Measurements from ENCODE around the gene PEBP1.
"Not testable (repeated sequence)": the region's sequence is repeated elsewhere in the genome, so short reads cannot be mapped to it uniquely, and the experiment has no call there.

Gene PEBP1

DNA sequence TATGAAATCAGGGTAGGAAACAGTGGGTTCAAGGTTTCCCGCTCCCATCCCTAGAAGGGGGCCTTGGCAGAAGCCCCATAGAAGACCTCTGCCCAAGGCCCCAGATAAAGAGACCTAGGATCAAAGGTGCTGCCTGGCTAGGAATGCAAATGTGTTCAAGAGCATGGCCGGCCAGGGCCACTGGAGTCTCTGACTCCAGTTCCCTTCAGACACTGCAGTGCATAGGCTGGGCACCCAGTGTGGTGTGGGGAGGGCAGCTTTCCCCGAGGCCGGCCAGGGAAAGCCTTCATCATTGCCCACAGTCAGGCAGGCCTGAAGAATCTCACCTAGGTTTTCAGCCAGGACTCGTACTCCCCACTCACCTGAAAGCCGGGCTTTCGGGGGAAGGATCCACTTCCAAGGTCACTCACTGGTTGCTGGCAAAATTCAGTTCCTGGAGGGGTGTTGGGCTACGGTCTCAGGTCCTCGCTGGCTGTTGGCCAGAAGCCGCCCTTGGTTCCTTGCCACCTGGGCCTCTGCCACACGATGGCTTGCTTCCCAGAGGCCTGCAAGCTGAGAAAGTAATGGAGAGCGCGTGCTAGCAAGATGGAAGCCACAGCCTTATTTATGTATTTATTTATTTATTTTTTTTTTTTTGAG, 9.7 kb upstream of the PEBP1 start:
- TF ChIP-seq, protein P1, sequence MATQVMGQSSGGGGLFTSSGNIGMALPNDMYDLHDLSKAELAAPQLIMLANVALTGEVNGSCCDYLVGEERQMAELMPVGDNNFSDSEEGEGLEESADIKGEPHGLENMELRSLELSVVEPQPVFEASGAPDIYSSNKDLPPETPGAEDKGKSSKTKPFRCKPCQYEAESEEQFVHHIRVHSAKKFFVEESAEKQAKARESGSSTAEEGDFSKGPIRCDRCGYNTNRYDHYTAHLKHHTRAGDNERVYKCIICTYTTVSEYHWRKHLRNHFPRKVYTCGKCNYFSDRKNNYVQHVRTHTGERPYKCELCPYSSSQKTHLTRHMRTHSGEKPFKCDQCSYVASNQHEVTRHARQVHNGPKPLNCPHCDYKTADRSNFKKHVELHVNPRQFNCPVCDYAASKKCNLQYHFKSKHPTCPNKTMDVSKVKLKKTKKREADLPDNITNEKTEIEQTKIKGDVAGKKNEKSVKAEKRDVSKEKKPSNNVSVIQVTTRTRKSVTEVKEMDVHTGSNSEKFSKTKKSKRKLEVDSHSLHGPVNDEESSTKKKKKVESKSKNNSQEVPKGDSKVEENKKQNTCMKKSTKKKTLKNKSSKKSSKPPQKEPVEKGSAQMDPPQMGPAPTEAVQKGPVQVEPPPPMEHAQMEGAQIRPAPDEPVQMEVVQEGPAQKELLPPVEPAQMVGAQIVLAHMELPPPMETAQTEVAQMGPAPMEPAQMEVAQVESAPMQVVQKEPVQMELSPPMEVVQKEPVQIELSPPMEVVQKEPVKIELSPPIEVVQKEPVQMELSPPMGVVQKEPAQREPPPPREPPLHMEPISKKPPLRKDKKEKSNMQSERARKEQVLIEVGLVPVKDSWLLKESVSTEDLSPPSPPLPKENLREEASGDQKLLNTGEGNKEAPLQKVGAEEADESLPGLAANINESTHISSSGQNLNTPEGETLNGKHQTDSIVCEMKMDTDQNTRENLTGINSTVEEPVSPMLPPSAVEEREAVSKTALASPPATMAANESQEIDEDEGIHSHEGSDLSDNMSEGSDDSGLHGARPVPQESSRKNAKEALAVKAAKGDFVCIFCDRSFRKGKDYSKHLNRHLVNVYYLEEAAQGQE (IDR thresholded peaks at IDR 0.05; ENCODE audit: insufficient replicate concordance, low read depth) = no peak
- TF ChIP-seq, protein P2, sequence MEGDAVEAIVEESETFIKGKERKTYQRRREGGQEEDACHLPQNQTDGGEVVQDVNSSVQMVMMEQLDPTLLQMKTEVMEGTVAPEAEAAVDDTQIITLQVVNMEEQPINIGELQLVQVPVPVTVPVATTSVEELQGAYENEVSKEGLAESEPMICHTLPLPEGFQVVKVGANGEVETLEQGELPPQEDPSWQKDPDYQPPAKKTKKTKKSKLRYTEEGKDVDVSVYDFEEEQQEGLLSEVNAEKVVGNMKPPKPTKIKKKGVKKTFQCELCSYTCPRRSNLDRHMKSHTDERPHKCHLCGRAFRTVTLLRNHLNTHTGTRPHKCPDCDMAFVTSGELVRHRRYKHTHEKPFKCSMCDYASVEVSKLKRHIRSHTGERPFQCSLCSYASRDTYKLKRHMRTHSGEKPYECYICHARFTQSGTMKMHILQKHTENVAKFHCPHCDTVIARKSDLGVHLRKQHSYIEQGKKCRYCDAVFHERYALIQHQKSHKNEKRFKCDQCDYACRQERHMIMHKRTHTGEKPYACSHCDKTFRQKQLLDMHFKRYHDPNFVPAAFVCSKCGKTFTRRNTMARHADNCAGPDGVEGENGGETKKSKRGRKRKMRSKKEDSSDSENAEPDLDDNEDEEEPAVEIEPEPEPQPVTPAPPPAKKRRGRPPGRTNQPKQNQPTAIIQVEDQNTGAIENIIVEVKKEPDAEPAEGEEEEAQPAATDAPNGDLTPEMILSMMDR (IDR thresholded peaks at IDR 0.05; ENCODE audit: insufficient read depth, low read length) = no peak
- TF ChIP-seq GABPA (IDR thresholded peaks at IDR 0.05; ENCODE audit: low read depth) (no peak), SPI1 (IDR thresholded peaks at IDR 0.05; ENCODE audit: borderline replicate concordance, low read depth) (no peak), POLR2AphosphoS5 (IDR thresholded peaks at IDR 0.05; ENCODE audit: low read depth) (no peak)
- Histone ChIP-seq H3K27ac (replicated peaks) (no peak overlapping the region), H3K4me3 (replicated peaks; ENCODE audit: insufficient read depth, low read length) (no peak overlapping the region), H3K27me3 (ENCODE audit: insufficient read depth, poor library complexity, severe bottlenecking) (no peaks in the 10 kb centered on the region)
- DNase-seq (ENCODE audit: low read depth in 1 of 2, low spot score in 1 of 2) = no peak

DNA sequence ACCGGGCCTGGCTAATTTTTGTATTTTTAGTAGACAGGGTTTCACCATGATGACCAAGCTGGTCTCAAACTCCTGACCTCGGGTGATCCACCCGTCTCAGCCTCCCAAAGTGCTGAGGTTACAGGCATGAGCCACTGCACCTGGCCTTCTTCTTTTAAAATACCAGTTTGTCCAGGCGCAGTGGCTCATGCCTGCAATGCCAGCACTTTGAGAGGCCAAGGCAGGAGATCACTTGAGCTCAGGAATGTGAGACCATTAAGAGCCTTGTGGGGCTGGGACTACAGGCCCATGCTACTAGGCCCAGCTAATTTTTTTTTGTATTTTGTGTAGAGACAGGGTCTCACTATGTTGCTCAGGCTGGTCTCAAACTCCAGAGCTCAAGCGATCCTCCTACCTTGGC, 8.1 kb upstream of the PEBP1 start:
- Histone ChIP-seq H3K27me3 (ENCODE audit: insufficient read depth, poor library complexity, severe bottlenecking) (no peaks in the 10 kb centered on the region), H3K27ac (replicated peaks) (no peak overlapping the region), H3K4me3 (replicated peaks; ENCODE audit: insufficient read depth, low read length) (no peak overlapping the region)
- DNase-seq (ENCODE audit: low read depth in 1 of 2, low spot score in 1 of 2) = no peak
- no peak for TF ChIP-seq SPI1 (IDR thresholded peaks at IDR 0.05; ENCODE audit: borderline replicate concordance, low read depth)
- TF ChIP-seq, protein P2 (IDR thresholded peaks at IDR 0.05; ENCODE audit: insufficient read depth, low read length) = no peak
- no peak for TF ChIP-seq POLR2AphosphoS5 (IDR thresholded peaks at IDR 0.05; ENCODE audit: low read depth)
- no peak for TF ChIP-seq GABPA (IDR thresholded peaks at IDR 0.05; ENCODE audit: low read depth)
- TF ChIP-seq, protein P1 (IDR thresholded peaks at IDR 0.05; ENCODE audit: insufficient replicate concordance, low read depth) = no peak

DNA sequence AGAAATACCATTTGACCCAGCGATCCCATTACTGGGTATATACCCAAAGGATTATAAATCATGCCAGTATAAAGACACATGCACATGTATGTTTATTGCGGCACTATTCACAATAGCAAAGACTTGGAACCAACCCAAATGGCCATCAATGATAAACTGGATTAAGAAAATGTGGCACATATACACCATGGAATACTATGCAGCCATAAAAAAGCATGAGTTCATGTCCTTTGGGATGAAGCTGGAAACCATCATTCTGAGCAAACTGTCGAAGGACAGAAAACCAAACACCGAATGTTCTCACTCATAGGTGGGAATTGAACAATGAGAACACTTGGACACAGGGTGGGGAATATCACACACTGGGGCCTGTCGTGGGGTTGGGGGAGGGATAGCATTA, 6.5 kb upstream of the PEBP1 start:
- not testable (repeated sequence) for H3K27me3 ChIP-seq (ENCODE audit: insufficient read depth, poor library complexity, severe bottlenecking); H3K27ac ChIP-seq (replicated peaks); H3K4me3 ChIP-seq (replicated peaks; ENCODE audit: insufficient read depth, low read length); DNase-seq (ENCODE audit: low read depth in 1 of 2, low spot score in 1 of 2)

DNA sequence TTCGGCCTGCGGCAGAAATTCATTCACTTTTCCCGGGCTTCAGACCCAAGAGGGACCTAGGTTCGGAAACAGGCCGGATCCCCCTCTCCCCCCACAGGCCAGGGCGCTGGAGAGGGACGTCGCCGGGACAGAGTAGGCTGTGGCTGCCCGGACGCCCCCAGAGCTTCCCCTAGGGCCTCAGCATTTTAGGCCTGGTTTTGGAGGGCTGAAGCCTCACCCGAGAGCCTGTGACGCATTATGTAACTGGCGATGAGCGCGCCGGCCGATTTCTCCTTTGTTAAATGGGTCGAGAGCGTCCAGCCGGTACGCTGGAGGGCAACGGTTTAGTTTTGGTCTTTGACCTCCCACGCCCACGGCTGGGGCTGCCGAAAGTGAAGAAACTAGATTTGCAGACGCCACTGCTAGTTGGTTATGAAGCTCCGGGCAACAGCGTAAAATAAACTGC, 657 bp downstream of the PEBP1 start:
- Histone ChIP-seq H3K27ac (replicated peaks) (peak overlapping the region; percentile 76), H3K4me3 (replicated peaks; ENCODE audit: insufficient read depth, low read length) (peak overlapping the region; percentile 88), H3K27me3 (ENCODE audit: insufficient read depth, poor library complexity, severe bottlenecking) (no peaks in the 10 kb centered on the region)
- peak in 1 of 2 experiments; percentile 45 for DNase-seq (ENCODE audit: low read depth in 1 of 2, low spot score in 1 of 2)
- TF ChIP-seq GABPA (IDR thresholded peaks at IDR 0.05; ENCODE audit: low read depth) (no peak), POLR2AphosphoS5 (IDR thresholded peaks at IDR 0.05; ENCODE audit: low read depth) (no peak), SPI1 (IDR thresholded peaks at IDR 0.05; ENCODE audit: borderline replicate concordance, low read depth) (no peak)
- TF ChIP-seq, protein P1 (IDR thresholded peaks at IDR 0.05; ENCODE audit: insufficient replicate concordance, low read depth) = no peak
- TF ChIP-seq, protein P2 (IDR thresholded peaks at IDR 0.05; ENCODE audit: insufficient read depth, low read length) = no peak

All from HL-60 (cell line).